H1 (cell line): Measurements from ENCODE around the gene PAX7. TPM values are rescaled to one million over a fixed set of nuclear protein-coding genes. Genes with fewer than 3 reads are reported as not detected.

ENCODE experiments used
- ATF2 ChIP-seq: IDR thresholded peaks from 2 replicates; pipeline ENCODE4 v1.6.1; 2012; ENCODE audit warnings: low read length, inconsistent platforms
- CHD7 ChIP-seq: fragments of 300-600 bp; sonication (generic); IDR thresholded peaks from 2 replicates; pipeline ENCODE4 v1.7.1; 2012; ENCODE audit warnings: low read length, moderate library complexity, mild to moderate bottlenecking, inconsistent platforms; ENCODE audit not compliant: insufficient replicate concordance
- CTCF ChIP-seq, 3 experiments: IDR thresholded peaks; 1 replicate in 2 of 3; 2 replicates in 1 of 3; pipeline versions ENCODE4 v1.5.1 to v1.6.1; 2011; ENCODE audit warnings: low read length in 3 of 3, mild to moderate bottlenecking in 3 of 3, inconsistent platforms in 2 of 3, low read depth in 1 of 3, moderate library complexity in 1 of 3; ENCODE audit not compliant: insufficient read depth in 1 of 3; ENCODE audit errors: control extremely low read depth in 1 of 3
- SRF ChIP-seq: IDR thresholded peaks from 2 replicates; pipeline ENCODE4 v1.6.1; 2011; ENCODE audit warnings: mild to moderate bottlenecking, low read depth, low read length, moderate library complexity
- polyA plus RNA-seq, 7 experiments: library from polyadenylated mRNA; depleted of rRNA in 3 of 7; stranded (reverse) in 5 of 7; unstranded in 2 of 7; fragments of >200 nt in 5 of 7; fragments of 200-250 nt in 2 of 7; gene quantifications; 1 replicate in 5 of 7; 2 replicates in 1 of 7; 4 replicates in 1 of 7; pipeline versions ENCODE4 v1.2.1 to v1.2.3, GENCODE V29; 2011 to 2013; ENCODE audit warnings: missing spikeins in 2 of 7, mixed read lengths in 2 of 7
- total RNA-seq: library from RNA; stranded (reverse); fragmentation: NEBNext Ultra II Directional; extraction: Animal tissue kit (Norgen Biotek cat#: 25700); gene quantifications from 2 replicates; pipeline ENCODE4 v1.2.1, GENCODE V29; 2021

The PAX7 gene
- total and polyA plus RNA-seq, 2 of the 8 experiments (the other 6 are each of a cell fraction or from before 2014, with no cell fraction given), result not detected

- TF ChIP-seq CHD7 (no peak), SRF (no peak), CTCF (IDR thresholded peaks at IDR 0.05; ENCODE audit: control extremely low read depth in 1 of 3, insufficient read depth in 1 of 3, low read depth in 1 of 3, low read length in 3 of 3) (no peak), ATF2 (no peak)
Measured at GRCh38 chr1:18761948-18762840, 131.5 kb downstream of the PAX7 start (continued).
